ENCODE data around the gene MAGI2.

- no peak for TF ChIP-seq CTCF (IDR thresholded peaks at IDR 0.05)
- TF ChIP-seq EP300 (IDR thresholded peaks at IDR 0.05) = no peak
- no peak for TF ChIP-seq POLR2A (IDR thresholded peaks at IDR 0.05)
- TF ChIP-seq POLR2AphosphoS5 (IDR thresholded peaks at IDR 0.05) = no peak
Measured at GRCh38 chr7:78350926-78351325, 1102.5 kb downstream of the MAGI2 start.

Measured in suprapubic skin (tissue), 4 donors.